ENCODE measurements around the gene PHF3.

The PHF3 gene

DNA sequence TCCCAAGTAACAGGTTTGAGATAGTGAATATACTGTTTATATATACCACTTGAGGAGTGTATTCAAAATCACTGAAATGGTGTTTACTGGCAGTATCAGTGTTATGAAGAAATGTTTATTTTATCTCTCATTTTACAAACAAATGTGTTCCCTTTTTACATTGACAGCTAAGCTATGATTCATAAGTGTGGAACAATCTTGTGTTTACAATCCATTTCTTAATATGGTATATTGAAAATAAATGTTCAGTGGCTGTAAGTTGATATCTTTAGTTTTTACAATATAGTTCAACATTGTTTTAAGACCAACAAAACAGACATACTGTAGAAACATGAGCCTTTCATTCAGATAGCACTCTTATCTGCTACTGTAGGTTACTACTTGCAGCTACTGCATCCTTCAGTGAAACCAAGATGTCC lies 14.3 kb downstream of the PHF3 start:
- Histone ChIP-seq H3K36me3 (ENCODE audit: control insufficient read depth, insufficient read depth, low read length) (no peaks in the 10 kb centered on the region), H3K9me3 (ENCODE audit: control insufficient read depth, insufficient read depth, low read length) (no peaks in the 10 kb centered on the region), H3K9ac (ENCODE audit: low read depth, low read length) (no peak overlapping the region), H3K27me3 (ENCODE audit: control insufficient read depth, insufficient read depth, low read length) (no peaks in the 10 kb centered on the region), H3K4me1 (ENCODE audit: control insufficient read depth, insufficient read depth, low read length) (no peaks in the 10 kb centered on the region), H3K4me3 (ENCODE audit: low read depth, low read length) (no peak overlapping the region)

DNA sequence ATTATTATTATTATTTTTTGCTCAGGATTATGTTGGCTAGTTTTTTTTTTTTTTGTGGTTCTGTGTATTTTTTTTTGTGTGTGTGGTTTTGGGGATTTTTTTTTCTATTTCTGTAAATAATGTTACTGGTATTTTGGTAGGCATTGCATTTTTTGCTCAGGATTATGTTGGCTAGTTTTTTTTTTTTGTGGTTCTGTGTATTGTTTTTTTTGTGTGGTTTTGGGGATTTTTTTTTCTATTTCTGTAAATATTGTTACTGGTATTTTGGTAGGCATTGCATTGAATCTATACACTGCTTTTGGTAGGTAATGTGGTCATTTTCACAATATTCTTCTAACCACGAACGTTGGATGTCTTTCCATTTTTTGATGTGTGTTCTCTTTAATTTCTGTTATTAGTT lies 17.4 kb downstream of the PHF3 start:
- H3K4me3 ChIP-seq (ENCODE audit: low read depth, low read length) = no peak overlapping the region
- no peaks in the 10 kb centered on the region for H3K36me3 ChIP-seq (ENCODE audit: control insufficient read depth, insufficient read depth, low read length)
- no peaks in the 10 kb centered on the region for H3K27me3 ChIP-seq (ENCODE audit: control insufficient read depth, insufficient read depth, low read length)
- H3K9ac ChIP-seq (ENCODE audit: low read depth, low read length) = no peak overlapping the region
- peaks cover 3% of the 10 kb centered on the region for H3K4me1 ChIP-seq (ENCODE audit: control insufficient read depth, insufficient read depth, low read length)
- no peaks in the 10 kb centered on the region for H3K9me3 ChIP-seq (ENCODE audit: control insufficient read depth, insufficient read depth, low read length)

GRCh38 chr6:63660757-63661156 lies 25.2 kb downstream of the PHF3 start:
- Histone ChIP-seq H3K36me3 (ENCODE audit: control insufficient read depth, insufficient read depth, low read length) (no peaks in the 10 kb centered on the region), H3K9ac (ENCODE audit: low read depth, low read length) (no peak overlapping the region), H3K4me3 (ENCODE audit: low read depth, low read length) (no peak overlapping the region), H3K4me1 (ENCODE audit: control insufficient read depth, insufficient read depth, low read length) (peaks cover 7% of the 10 kb centered on the region), H3K27me3 (ENCODE audit: control insufficient read depth, insufficient read depth, low read length) (no peaks in the 10 kb centered on the region), H3K9me3 (ENCODE audit: control insufficient read depth, insufficient read depth, low read length) (no peaks in the 10 kb centered on the region)

GRCh38 chr6:63661769-63662168 lies 26.2 kb downstream of the PHF3 start:
- no peaks in the 10 kb centered on the region for H3K9me3 ChIP-seq (ENCODE audit: control insufficient read depth, insufficient read depth, low read length)
- H3K4me3 ChIP-seq (ENCODE audit: low read depth, low read length) = no peak overlapping the region
- H3K27me3 ChIP-seq (ENCODE audit: control insufficient read depth, insufficient read depth, low read length) = no peaks in the 10 kb centered on the region
- H3K9ac ChIP-seq (ENCODE audit: low read depth, low read length) = no peak overlapping the region
- H3K4me1 ChIP-seq (ENCODE audit: control insufficient read depth, insufficient read depth, low read length) = peaks cover 7% of the 10 kb centered on the region
- H3K36me3 ChIP-seq (ENCODE audit: control insufficient read depth, insufficient read depth, low read length) = no peaks in the 10 kb centered on the region

DNA sequence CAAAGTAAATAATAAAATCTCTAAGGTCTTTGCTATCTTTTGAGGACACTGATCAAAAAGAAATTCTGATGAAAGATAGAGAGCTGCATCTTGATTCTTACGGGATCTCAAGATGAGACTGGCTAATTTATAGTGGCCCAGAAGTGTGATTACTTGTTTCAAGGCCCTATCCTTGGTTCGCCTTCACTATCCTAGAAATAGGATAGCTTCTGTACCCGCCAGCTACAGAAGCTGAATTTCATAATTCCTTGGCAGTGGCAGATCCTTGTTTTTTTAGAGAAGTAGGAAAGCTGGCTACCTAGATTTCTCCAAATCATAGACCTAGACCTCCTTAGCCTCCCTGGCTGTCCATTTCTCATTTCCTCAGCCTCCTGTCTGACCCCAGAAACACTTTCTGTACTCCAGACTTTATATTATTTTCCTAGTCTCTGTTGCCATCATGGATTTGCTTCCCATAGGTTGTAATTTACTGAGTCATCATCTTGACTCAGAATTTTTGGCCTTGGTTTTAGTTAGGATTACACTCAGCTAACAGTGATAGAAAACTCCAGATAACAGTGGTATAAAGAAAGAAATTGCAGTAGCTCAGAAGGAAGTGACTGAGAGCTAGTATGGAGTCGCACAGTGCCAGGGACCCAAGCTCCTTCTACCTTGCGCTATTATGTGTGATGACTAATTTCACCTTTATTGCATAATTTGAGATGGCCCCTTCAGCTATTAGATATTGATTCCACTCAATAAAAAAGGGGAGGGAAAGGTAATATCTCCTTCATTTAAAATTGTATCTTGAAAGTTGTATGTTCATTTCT lies 27.7 kb downstream of the PHF3 start:
- Histone ChIP-seq H3K4me3 (ENCODE audit: low read depth, low read length) (no peak overlapping the region), H3K9me3 (ENCODE audit: control insufficient read depth, insufficient read depth, low read length) (no peaks in the 10 kb centered on the region), H3K4me1 (ENCODE audit: control insufficient read depth, insufficient read depth, low read length) (peaks cover 5% of the 10 kb centered on the region), H3K36me3 (ENCODE audit: control insufficient read depth, insufficient read depth, low read length) (no peaks in the 10 kb centered on the region), H3K9ac (ENCODE audit: low read depth, low read length) (no peak overlapping the region), H3K27me3 (ENCODE audit: control insufficient read depth, insufficient read depth, low read length) (no peaks in the 10 kb centered on the region)

DNA sequence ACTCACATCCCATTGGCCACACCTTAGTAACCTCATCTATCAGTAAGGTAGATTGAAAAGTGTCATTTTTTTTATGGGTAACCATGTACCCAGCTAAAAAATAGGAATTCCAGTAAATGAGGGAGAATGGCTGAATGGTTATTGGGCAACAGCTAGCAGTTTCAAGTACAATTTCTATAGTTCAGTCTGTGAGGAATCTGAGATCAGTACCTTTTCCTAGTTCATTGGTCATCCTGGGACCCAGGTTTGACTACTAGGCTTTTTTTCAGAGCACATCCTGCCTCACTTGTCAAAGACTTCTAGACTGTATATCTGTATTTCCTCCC lies 28.3 kb downstream of the PHF3 start:
- Histone ChIP-seq H3K9me3 (ENCODE audit: control insufficient read depth, insufficient read depth, low read length) (no peaks in the 10 kb centered on the region), H3K4me3 (ENCODE audit: low read depth, low read length) (no peak overlapping the region), H3K27me3 (ENCODE audit: control insufficient read depth, insufficient read depth, low read length) (no peaks in the 10 kb centered on the region), H3K36me3 (ENCODE audit: control insufficient read depth, insufficient read depth, low read length) (no peaks in the 10 kb centered on the region), H3K9ac (ENCODE audit: low read depth, low read length) (no peak overlapping the region), H3K4me1 (ENCODE audit: control insufficient read depth, insufficient read depth, low read length) (peaks cover 5% of the 10 kb centered on the region)

- Histone ChIP-seq H3K27me3 (ENCODE audit: control insufficient read depth, insufficient read depth, low read length) (no peaks in the 10 kb centered on the region), H3K36me3 (ENCODE audit: control insufficient read depth, insufficient read depth, low read length) (no peaks in the 10 kb centered on the region), H3K4me3 (ENCODE audit: low read depth, low read length) (no peak overlapping the region), H3K9me3 (ENCODE audit: control insufficient read depth, insufficient read depth, low read length) (no peaks in the 10 kb centered on the region), H3K4me1 (ENCODE audit: control insufficient read depth, insufficient read depth, low read length) (peaks cover 18% of the 10 kb centered on the region), H3K9ac (ENCODE audit: low read depth, low read length) (no peak overlapping the region)
Measured at GRCh38 chr6:63671098-63671754, 35.6 kb downstream of the PHF3 start.

DNA sequence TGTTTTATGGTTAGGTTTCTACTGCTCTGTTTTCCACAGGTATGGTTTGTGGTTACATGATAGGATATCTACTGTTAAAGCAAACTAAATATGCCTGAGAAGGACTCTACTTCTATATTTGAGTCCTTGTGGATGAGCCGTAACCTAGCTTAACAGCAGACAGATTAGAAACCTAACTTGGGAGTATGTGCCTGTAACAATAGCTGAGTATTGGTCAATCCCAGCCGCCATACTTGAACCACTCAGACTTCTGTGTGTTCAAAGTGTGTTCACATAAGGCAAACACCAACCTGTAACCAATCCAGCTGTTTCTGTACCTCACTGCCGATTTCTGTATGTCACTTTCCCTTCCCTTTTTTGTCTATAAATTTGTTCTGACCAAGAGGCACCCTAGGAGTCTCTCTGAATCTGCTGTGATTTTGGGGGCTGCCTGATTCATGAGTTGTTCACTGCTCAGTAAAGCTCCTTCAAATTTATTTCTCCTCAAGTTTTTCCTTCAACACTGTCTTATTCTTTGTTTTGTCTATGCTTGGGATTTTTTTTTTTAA lies 37.1 kb downstream of the PHF3 start:
- no peaks in the 10 kb centered on the region for H3K27me3 ChIP-seq (ENCODE audit: control insufficient read depth, insufficient read depth, low read length)
- no peak overlapping the region for H3K4me3 ChIP-seq (ENCODE audit: low read depth, low read length)
- H3K9ac ChIP-seq (ENCODE audit: low read depth, low read length) = no peak overlapping the region
- H3K36me3 ChIP-seq (ENCODE audit: control insufficient read depth, insufficient read depth, low read length) = no peaks in the 10 kb centered on the region
- no peaks in the 10 kb centered on the region for H3K9me3 ChIP-seq (ENCODE audit: control insufficient read depth, insufficient read depth, low read length)
- peaks cover 23% of the 10 kb centered on the region for H3K4me1 ChIP-seq (ENCODE audit: control insufficient read depth, insufficient read depth, low read length)

GRCh38 chr6:63673692-63674091 lies 38.1 kb downstream of the PHF3 start:
- Histone ChIP-seq H3K9me3 (ENCODE audit: control insufficient read depth, insufficient read depth, low read length) (no peaks in the 10 kb centered on the region), H3K9ac (ENCODE audit: low read depth, low read length) (no peak overlapping the region), H3K4me1 (ENCODE audit: control insufficient read depth, insufficient read depth, low read length) (peaks cover 23% of the 10 kb centered on the region), H3K4me3 (ENCODE audit: low read depth, low read length) (no peak overlapping the region), H3K27me3 (ENCODE audit: control insufficient read depth, insufficient read depth, low read length) (no peaks in the 10 kb centered on the region), H3K36me3 (ENCODE audit: control insufficient read depth, insufficient read depth, low read length) (no peaks in the 10 kb centered on the region)

DNA sequence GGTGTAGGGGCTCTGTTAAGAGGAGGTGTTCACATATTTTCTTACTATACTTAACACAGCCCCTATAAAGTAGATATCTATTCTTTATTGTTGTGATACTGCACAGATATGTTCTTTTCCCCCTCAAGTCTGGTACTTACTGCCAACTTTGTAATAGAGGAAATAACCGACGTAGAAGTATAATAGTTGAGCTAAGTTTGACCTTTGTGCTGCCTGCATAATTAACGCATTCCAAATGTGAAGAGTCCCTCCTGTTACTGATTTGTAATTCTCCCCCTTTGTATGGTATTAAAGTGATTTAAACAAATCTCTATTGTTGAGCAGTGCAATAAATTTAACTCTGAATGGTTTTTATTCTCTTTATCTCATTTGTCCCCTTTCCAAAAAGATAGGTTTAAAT lies 39.0 kb downstream of the PHF3 start:
- H3K9ac ChIP-seq (ENCODE audit: low read depth, low read length) = no peak overlapping the region
- peaks cover 26% of the 10 kb centered on the region for H3K4me1 ChIP-seq (ENCODE audit: control insufficient read depth, insufficient read depth, low read length)
- H3K27me3 ChIP-seq (ENCODE audit: control insufficient read depth, insufficient read depth, low read length) = no peaks in the 10 kb centered on the region
- H3K36me3 ChIP-seq (ENCODE audit: control insufficient read depth, insufficient read depth, low read length) = no peaks in the 10 kb centered on the region
- no peaks in the 10 kb centered on the region for H3K9me3 ChIP-seq (ENCODE audit: control insufficient read depth, insufficient read depth, low read length)
- H3K4me3 ChIP-seq (ENCODE audit: low read depth, low read length) = no peak overlapping the region

GRCh38 chr6:63675138-63675537 lies 39.5 kb downstream of the PHF3 start:
- Histone ChIP-seq H3K9me3 (ENCODE audit: control insufficient read depth, insufficient read depth, low read length) (no peaks in the 10 kb centered on the region), H3K27me3 (ENCODE audit: control insufficient read depth, insufficient read depth, low read length) (no peaks in the 10 kb centered on the region), H3K4me1 (ENCODE audit: control insufficient read depth, insufficient read depth, low read length) (peaks cover 26% of the 10 kb centered on the region), H3K4me3 (ENCODE audit: low read depth, low read length) (no peak overlapping the region), H3K36me3 (ENCODE audit: control insufficient read depth, insufficient read depth, low read length) (no peaks in the 10 kb centered on the region), H3K9ac (ENCODE audit: low read depth, low read length) (no peak overlapping the region)

Measured in iPS-15b (cell line).